HG02763 (cell line): ENCODE results near the gene ANOS1.

Experiments
- ATAC-seq: cut with Tn5 transposase; IDR thresholded peaks from one replicate; pipeline ENCODE4 v1.9.1; 2021; ENCODE audit warnings: mild to moderate bottlenecking, moderate library complexity; ENCODE audit not compliant: unreplicated experiment

ANOS1 gene

GRCh38 chrX:8717354-8717753 is 14.6 kb downstream of the ANOS1 start:
- no peak for ATAC-seq

- ATAC-seq: no peak
These were observed 17.8 kb downstream of the ANOS1 start for GRCh38 chrX:8714164-8714563.

GRCh38 chrX:8711401-8711800 is 20.5 kb downstream of the ANOS1 start:
- ATAC-seq: no peak

- ATAC-seq: no peak
These were observed 27.8 kb downstream of the ANOS1 start for GRCh38 chrX:8704184-8704583.

GRCh38 chrX:8692871-8693270 is 39.1 kb downstream of the ANOS1 start:
- ATAC-seq: no peak

- ATAC-seq: no peak
These were observed 42.5 kb downstream of the ANOS1 start for GRCh38 chrX:8689473-8689872.

- no peak for ATAC-seq
These were observed 43.2 kb downstream of the ANOS1 start for GRCh38 chrX:8688776-8689175.

GRCh38 chrX:8684201-8684965 is 47.6 kb downstream of the ANOS1 start:
- no peak for ATAC-seq

GRCh38 chrX:8683687-8684086 is 48.2 kb downstream of the ANOS1 start:
- ATAC-seq: no peak

GRCh38 chrX:8679550-8679949 is 52.4 kb downstream of the ANOS1 start:
- ATAC-seq: no peak

- ATAC-seq: no peak
These were observed 56.8 kb downstream of the ANOS1 start for GRCh38 chrX:8675006-8675630.

GRCh38 chrX:8673201-8673600 is 58.7 kb downstream of the ANOS1 start:
- ATAC-seq: no peak

GRCh38 chrX:8672176-8672575 is 59.8 kb downstream of the ANOS1 start:
- no peak for ATAC-seq

- ATAC-seq: no peak
These were observed 63.1 kb downstream of the ANOS1 start for GRCh38 chrX:8668813-8669212.

GRCh38 chrX:8663325-8663724 is 68.6 kb downstream of the ANOS1 start:
- ATAC-seq: no peak

- no peak for ATAC-seq
These were observed 74.1 kb downstream of the ANOS1 start for GRCh38 chrX:8657883-8658282.

- ATAC-seq: no peak
These were observed 78.0 kb downstream of the ANOS1 start for GRCh38 chrX:8653956-8654355.

GRCh38 chrX:8649969-8650368 is 82.0 kb downstream of the ANOS1 start:
- no peak for ATAC-seq

- no peak for ATAC-seq
These were observed 84.8 kb downstream of the ANOS1 start for GRCh38 chrX:8647176-8647575.

- no peak for ATAC-seq
These were observed 91.9 kb downstream of the ANOS1 start for GRCh38 chrX:8639949-8640475.

- no peak for ATAC-seq
These were observed 95.4 kb downstream of the ANOS1 start for GRCh38 chrX:8636497-8636896.

GRCh38 chrX:8635812-8636211 is 96.1 kb downstream of the ANOS1 start:
- ATAC-seq: no peak
